ENCODE data around the gene COMMD6. TPM values are rescaled to one million over a fixed set of nuclear protein-coding genes. Genes with fewer than 3 reads are reported as not detected.
A peak's percentile ranks its signal among the peaks of the same experiment; 100 is the strongest.
"Not testable (repeated sequence)": the region's sequence is repeated elsewhere in the genome, so short reads cannot be mapped to it uniquely, and the experiment has no call there.

The COMMD6 gene
- total RNA-seq, 1 donor from 2014 or later = 140 TPM

DNA sequence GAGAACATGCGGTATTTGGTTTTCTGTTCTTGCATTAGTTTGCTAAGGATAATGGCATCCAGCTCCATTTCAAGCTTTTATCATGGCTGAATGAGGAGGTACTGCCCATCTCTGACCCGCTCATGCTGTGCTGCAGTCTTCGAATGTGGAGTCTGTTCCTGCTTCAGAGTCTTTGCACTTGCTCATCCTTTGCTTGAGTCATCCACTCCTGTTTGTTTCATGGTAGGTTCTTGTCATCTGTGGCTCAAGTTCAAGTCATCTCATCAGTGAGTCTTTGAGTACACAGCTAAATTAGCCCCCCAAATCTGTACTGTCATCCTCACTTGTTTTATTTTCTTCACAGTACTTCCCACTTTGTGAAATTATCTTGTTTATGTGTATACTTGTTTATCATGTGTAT is 17.3 kb upstream of the COMMD6 start:
- no peak for TF ChIP-seq CTCF (IDR thresholded peaks at IDR 0.05)
- Mint-ChIP-seq H3K4me1 (ENCODE audit: low read depth) (peaks cover 22% of the 10 kb centered on the region), H3K36me3 (ENCODE audit: low read depth) (peaks cover 12% of the 10 kb centered on the region), H3K4me3 (ENCODE audit: unreplicated experiment) (no peak overlapping the region), H3K27ac (ENCODE audit: unreplicated experiment) (no peak overlapping the region), H3K9me3 (ENCODE audit: low read depth) (peaks cover 3% of the 10 kb centered on the region), H3K27me3 (ENCODE audit: low read depth) (no peaks in the 10 kb centered on the region)
- no peak for DNase-seq (ENCODE audit: low spot score)

- no peak for DNase-seq (ENCODE audit: low spot score)
- Mint-ChIP-seq H3K27me3 (ENCODE audit: low read depth) (no peaks in the 10 kb centered on the region), H3K9me3 (ENCODE audit: low read depth) (peaks cover 3% of the 10 kb centered on the region), H3K27ac (ENCODE audit: unreplicated experiment) (no peak overlapping the region), H3K4me1 (ENCODE audit: low read depth) (peaks cover 21% of the 10 kb centered on the region), H3K4me3 (ENCODE audit: unreplicated experiment) (no peak overlapping the region), H3K36me3 (ENCODE audit: low read depth) (peaks cover 12% of the 10 kb centered on the region)
- TF ChIP-seq CTCF (IDR thresholded peaks at IDR 0.05) = no peak
These were observed 16.8 kb upstream of the COMMD6 start for GRCh38 chr13:75554464-75554863.

DNA sequence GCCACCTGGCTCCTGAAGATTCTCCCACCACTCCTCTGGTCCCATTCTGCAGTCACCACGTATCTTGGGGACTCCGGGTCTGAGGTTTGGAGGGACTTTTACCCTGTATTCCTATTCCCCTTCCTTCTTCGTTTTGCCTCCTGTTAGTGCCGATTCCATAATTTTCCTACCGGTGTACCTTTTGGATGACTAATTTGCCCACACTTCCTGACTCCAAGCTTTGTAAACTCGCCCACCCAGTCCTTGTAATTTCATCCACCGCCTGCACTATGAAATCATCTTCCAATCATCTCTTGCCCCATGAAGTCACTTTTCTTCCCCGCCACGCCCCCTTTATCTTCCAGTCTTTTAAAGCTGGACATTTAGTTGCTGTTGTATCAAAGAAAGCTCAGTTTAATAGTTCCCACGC is 12.5 kb upstream of the COMMD6 start:
- Mint-ChIP-seq H3K36me3 (ENCODE audit: low read depth) (peaks cover 10% of the 10 kb centered on the region), H3K4me3 (ENCODE audit: unreplicated experiment) (peak overlapping the region; percentile 86), H3K27ac (ENCODE audit: unreplicated experiment) (peak overlapping the region; percentile 95), H3K9me3 (ENCODE audit: low read depth) (no peaks in the 10 kb centered on the region), H3K4me1 (ENCODE audit: low read depth) (peaks cover 22% of the 10 kb centered on the region), H3K27me3 (ENCODE audit: low read depth) (no peaks in the 10 kb centered on the region)
- no peak for TF ChIP-seq CTCF (IDR thresholded peaks at IDR 0.05)
- DNase-seq (ENCODE audit: low spot score) = no peak

DNA sequence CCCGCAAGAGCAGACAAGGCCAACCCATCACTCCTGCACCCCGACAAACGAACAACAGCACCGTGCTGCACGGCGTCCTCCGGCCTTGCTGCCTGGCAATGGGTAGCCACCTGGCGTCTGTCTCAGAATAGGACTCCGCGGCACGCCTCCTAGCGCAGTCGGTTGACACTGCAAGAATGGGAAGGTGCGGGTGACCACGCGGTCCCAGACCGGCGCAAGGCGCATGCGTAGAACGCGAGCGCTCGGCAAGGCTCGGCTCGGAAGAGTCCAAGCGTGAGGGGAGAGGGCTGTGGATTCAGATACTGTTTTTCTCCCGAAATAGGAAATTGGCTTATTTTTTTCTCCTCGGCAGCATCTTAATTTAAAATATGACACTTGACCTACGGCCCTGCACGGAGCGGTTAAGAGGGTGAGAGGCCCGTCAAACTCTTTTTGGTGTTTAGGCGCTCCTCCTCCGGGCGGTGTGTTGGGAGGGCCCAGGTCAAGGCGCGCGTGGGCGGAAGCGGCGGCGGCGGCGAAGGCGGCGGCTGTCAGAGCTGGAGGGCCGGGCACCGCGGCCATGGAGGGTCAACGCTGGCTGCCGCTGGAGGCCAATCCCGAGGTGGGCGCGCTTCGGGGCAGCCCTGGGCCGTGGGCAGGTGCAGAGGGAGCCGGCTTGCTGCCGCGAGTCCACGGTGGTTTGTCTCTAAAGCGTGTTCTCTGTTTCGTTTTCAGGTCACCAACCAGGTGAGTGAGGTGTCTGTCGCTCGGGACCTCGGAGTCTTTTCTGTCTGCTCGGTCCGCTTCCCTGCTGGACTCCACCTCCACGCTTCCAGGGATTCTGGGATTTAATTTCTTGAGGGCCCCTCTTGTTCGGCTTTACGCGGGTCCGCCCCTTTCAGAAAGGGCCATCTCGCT is 11.9 kb upstream of the COMMD6 start, which contains the start of gene UCHL3:
Gene UCHL3 (plus strand): TSS at position 530 of the 897 bp plus-strand sequence. CDS start 30 bp downstream, at position 560.
- H3K4me3 Mint-ChIP-seq (ENCODE audit: unreplicated experiment) = peak within 1 kb of the TSS; percentile 86
- peaks cover 6% of the 10 kb centered on the region for H3K36me3 Mint-ChIP-seq (ENCODE audit: low read depth)
- H3K9me3 Mint-ChIP-seq (ENCODE audit: low read depth) = no peaks in the 10 kb centered on the region
- TF ChIP-seq CTCF (IDR thresholded peaks at IDR 0.05) = peak; percentile 96
- H3K4me1 Mint-ChIP-seq (ENCODE audit: low read depth) = peaks cover 22% of the 10 kb centered on the region
- H3K27ac Mint-ChIP-seq (ENCODE audit: unreplicated experiment) = peak within 1 kb of the TSS; percentile 95
- no peaks in the 10 kb centered on the region for H3K27me3 Mint-ChIP-seq (ENCODE audit: low read depth)
- peak; percentile 97 for DNase-seq (ENCODE audit: low spot score)

DNA sequence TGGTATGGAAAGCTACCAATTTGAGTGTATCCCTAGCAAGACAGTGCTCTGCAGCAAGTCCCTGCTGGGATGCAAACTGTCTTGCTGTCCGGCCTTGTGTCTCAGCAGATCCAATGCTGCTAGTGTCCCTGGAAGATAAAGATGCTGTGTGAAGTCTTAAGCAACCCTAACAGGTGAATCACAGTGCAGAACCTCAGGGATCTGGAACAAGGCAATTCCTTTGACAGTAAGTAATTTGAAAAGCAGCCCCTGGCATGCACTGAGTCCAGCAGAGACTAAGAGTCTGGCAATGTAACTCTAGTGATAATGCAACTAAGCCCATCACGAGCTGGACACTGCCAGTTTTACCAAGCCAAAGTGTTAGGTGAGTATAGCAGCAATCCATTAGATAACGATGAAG is 10.3 kb upstream of the COMMD6 start:
- Mint-ChIP-seq H3K27me3 (ENCODE audit: low read depth) (no peaks in the 10 kb centered on the region), H3K36me3 (ENCODE audit: low read depth) (no peaks in the 10 kb centered on the region), H3K4me3 (ENCODE audit: unreplicated experiment) (no peak overlapping the region), H3K27ac (ENCODE audit: unreplicated experiment) (no peak overlapping the region), H3K4me1 (ENCODE audit: low read depth) (peaks cover 22% of the 10 kb centered on the region), H3K9me3 (ENCODE audit: low read depth) (no peaks in the 10 kb centered on the region)
- DNase-seq (ENCODE audit: low spot score) = no peak
- TF ChIP-seq CTCF (IDR thresholded peaks at IDR 0.05) = no peak

- not testable (repeated sequence) for H3K27me3 Mint-ChIP-seq (ENCODE audit: low read depth); H3K36me3 Mint-ChIP-seq (ENCODE audit: low read depth); DNase-seq (ENCODE audit: low spot score); H3K4me3 Mint-ChIP-seq (ENCODE audit: unreplicated experiment); H3K27ac Mint-ChIP-seq (ENCODE audit: unreplicated experiment); H3K9me3 Mint-ChIP-seq (ENCODE audit: low read depth)
- H3K4me1 Mint-ChIP-seq (ENCODE audit: low read depth) = peaks cover 12% of the 10 kb centered on the region
These were observed 7.7 kb upstream of the COMMD6 start for GRCh38 chr13:75545386-75545785.
